Colonic mucosa (tissue), 4 donors: ENCODE measurements around the gene SFMBT1. TPM values are rescaled to one million over a fixed set of nuclear protein-coding genes. Genes with fewer than 3 reads are reported as not detected.

Experiments
- DNase-seq: peaks from one replicate; pipeline ENCODE4 v3.0.0-alpha.2; 2020
- H3K27ac ChIP-seq: fragments of 200-600 bp; one replicate; pipeline ENCODE4 v1.8.0; 2021
- H3K27me3 ChIP-seq: fragments of 200-600 bp; one replicate; pipeline ENCODE4 v1.8.0; 2021
- H3K36me3 ChIP-seq: fragments of 200-600 bp; one replicate; pipeline ENCODE4 v1.8.0; 2021
- H3K4me1 ChIP-seq: fragments of 200-600 bp; one replicate; pipeline ENCODE4 v1.8.0; 2021; ENCODE audit warnings: mild to moderate bottlenecking
- H3K4me3 ChIP-seq: fragments of 200-600 bp; one replicate; pipeline ENCODE4 v1.8.0; 2021
- H3K9ac ChIP-seq, 2 donors: one replicate each; pipeline ENCODE4 v1.7.0; 2013; ENCODE audit warnings: control low read depth in 2 of 2, low read depth in 2 of 2, low read length in 2 of 2
- H3K9me3 ChIP-seq: fragments of 200-600 bp; one replicate; pipeline ENCODE4 v1.8.0; 2021
- CTCF ChIP-seq: fragments of 200-600 bp; IDR thresholded peaks from one replicate; pipeline ENCODE4 v1.8.0; 2022; ENCODE audit warnings: antibody characterized with exemption, mild to moderate bottlenecking
- intact Hi-C: fragments of 100-400 bp; cut with DNase I; formaldehyde crosslinking; loops from one replicate; pipeline ENCODE4 v1.14.1; 2022
- total RNA-seq, 2 donors: library from RNA; stranded (reverse); fragmentation: NEBNext Ultra II Directional in 1 of 2; extraction: Animal tissue kit (Norgen Biotek cat#: 25700) in 1 of 2; gene quantifications; one replicate each; pipeline ENCODE4 v1.2.1, GENCODE V29; 2021
- donor health status: healthy.
- donor health status: DM: no; HTN: no; CAD: no.
- donor health status: DM: no; HTN: no; CAD: no.

The SFMBT1 gene
- total RNA-seq, 2 donors from 2014 or later = 19.4 to 30.8 TPM

- Histone ChIP-seq H3K27me3 (no peaks in the 10 kb centered on the region), H3K9me3 (no peaks in the 10 kb centered on the region), H3K4me1 (no peaks in the 10 kb centered on the region), H3K36me3 (no peaks in the 10 kb centered on the region), H3K27ac (peak overlapping the region; percentile 4), H3K4me3 (no peak overlapping the region), H3K9ac (no peak overlapping the region)
- TF ChIP-seq CTCF = no peak
- DNase-seq = no peak
- intact Hi-C loops = no loop called here
These were observed 62.5 kb downstream of the SFMBT1 start for GRCh38 chr3:52983336-52983807.

GRCh38 chr3:52982839-52983238, 63.0 kb downstream of the SFMBT1 start:
- no peak overlapping the region for H3K4me3 ChIP-seq
- no peaks in the 10 kb centered on the region for H3K9me3 ChIP-seq
- no peak for TF ChIP-seq CTCF
- H3K36me3 ChIP-seq = no peaks in the 10 kb centered on the region
- no peak overlapping the region for H3K27ac ChIP-seq
- H3K4me1 ChIP-seq = no peaks in the 10 kb centered on the region
- H3K27me3 ChIP-seq = no peaks in the 10 kb centered on the region
- no peak for DNase-seq
- intact Hi-C loops = no loop called here
- H3K9ac ChIP-seq = no peak overlapping the region

GRCh38 chr3:52979190-52979983, 66.5 kb downstream of the SFMBT1 start:
- Histone ChIP-seq H3K4me3 (no peak overlapping the region), H3K9ac (no peak overlapping the region), H3K9me3 (no peaks in the 10 kb centered on the region), H3K27ac (no peak overlapping the region), H3K4me1 (no peaks in the 10 kb centered on the region), H3K27me3 (no peaks in the 10 kb centered on the region), H3K36me3 (no peaks in the 10 kb centered on the region)
- no peak for TF ChIP-seq CTCF
- intact Hi-C loops = no loop called here
- no peak for DNase-seq

GRCh38 chr3:52978109-52978754, 67.6 kb downstream of the SFMBT1 start:
- DNase-seq = no peak
- Histone ChIP-seq H3K4me1 (no peaks in the 10 kb centered on the region), H3K9me3 (no peaks in the 10 kb centered on the region), H3K27ac (no peak overlapping the region), H3K27me3 (no peaks in the 10 kb centered on the region), H3K36me3 (no peaks in the 10 kb centered on the region), H3K4me3 (no peak overlapping the region), H3K9ac (no peak overlapping the region)
- intact Hi-C loops = no loop called here
- no peak for TF ChIP-seq CTCF

- Histone ChIP-seq H3K9me3 (no peaks in the 10 kb centered on the region), H3K27me3 (no peaks in the 10 kb centered on the region), H3K9ac (no peak overlapping the region), H3K36me3 (no peaks in the 10 kb centered on the region), H3K27ac (no peak overlapping the region), H3K4me1 (no peaks in the 10 kb centered on the region), H3K4me3 (no peak overlapping the region)
- TF ChIP-seq CTCF = no peak
- intact Hi-C loops = no loop called here
- DNase-seq = no peak
These were observed 72.1 kb downstream of the SFMBT1 start for GRCh38 chr3:52973806-52974205.
